ENCODE measurements around the gene EMC9.

GRCh38 chr14:24176599-24176998 lies 35.2 kb upstream of the EMC9 start:
- TF ChIP-seq CTCF (IDR thresholded peaks at IDR 0.05) (no peak), EZH2phosphoT487 (IDR thresholded peaks at IDR 0.05) (no peak)
